HG03432 (cell line): ENCODE measurements around the gene CAPN8.

ENCODE experiments used
- ATAC-seq: cut with Tn5 transposase; IDR thresholded peaks from one replicate; pipeline ENCODE4 v1.9.1; 2021; ENCODE audit warnings: mild to moderate bottlenecking, moderate library complexity; ENCODE audit not compliant: unreplicated experiment

CAPN8 gene

DNA sequence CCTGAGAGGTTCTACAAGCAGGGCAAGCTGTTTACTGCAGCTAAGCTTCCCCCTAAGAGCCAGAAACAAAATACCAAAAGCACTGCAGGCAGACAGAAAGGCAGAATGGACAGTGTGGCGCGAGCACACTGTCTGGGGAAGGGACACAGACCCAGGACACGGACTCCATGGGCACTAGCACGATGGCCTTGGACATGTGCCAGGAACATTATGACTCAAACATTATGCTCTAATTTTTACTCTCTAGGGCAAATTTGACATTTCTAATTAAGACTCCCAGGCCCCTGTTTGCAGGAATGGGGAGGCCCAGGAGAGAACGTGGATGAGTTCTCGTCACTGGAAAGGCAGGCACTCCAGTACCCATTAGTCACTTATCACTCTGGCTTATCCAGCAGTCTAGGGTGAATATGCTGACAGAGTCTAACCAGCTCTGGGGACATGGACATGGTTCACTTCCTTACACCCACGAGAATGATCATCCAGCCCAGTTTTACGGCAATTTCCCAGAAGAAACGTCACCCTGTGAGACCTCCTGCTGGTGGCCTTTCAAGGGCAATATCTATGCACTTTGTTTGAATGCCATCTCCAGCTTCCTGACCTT lies 45.1 kb downstream of the CAPN8 start:
- no peak for ATAC-seq

DNA sequence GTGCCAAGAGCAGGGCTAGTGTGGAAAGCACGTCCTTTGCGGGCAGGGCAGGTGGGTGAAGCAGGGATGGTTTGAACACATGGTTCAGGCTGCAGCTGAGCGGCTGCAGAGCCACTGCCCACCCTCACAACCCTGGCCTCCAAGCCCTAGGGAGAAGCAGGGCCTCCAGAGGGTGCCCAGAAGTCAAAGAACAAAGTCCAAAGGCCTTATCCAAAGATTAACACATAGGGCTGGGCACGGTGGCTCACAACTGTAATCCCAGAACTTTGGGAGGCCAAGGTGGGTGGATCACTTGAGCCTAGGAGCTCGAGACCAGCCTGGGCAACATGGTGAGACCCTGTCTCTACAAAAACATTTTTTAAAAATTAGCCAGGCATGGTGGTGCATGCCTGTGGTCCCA lies 46.8 kb downstream of the CAPN8 start:
- no peak for ATAC-seq

DNA sequence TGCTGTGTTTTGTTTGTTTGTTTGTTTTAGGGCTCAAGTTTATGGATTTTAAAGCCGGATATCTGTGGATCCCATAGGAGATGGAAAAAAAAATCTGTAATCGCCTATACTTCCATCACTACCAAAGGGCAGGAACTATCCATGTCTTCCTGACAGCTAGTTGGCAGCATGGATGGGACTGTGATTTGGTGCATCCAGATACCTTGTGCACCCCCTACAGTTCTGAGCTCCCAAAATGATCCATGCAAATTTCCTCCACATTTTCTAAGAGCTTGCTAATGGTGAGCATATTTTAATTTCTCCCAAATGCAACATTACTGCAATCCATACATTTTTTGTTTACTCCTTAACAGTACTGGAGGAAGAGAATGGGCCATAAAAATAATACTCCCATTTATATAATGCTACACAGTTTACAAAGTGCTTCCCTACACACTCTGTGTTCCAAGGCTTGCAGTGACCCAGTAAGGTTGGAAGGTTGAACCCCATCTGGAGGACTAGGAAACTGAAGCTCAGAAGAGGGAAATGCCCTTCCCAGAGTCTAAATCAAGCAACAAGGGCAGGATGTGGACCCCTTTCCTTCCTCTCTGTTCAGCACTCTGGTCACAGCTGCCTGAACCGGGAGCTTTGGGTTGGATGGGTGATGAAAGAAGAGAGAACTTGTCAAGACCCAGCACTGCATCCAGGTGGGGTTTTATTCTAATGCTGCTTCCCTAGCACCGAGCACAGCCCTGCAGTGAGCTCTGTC lies 48.0 kb downstream of the CAPN8 start:
- no peak for ATAC-seq

DNA sequence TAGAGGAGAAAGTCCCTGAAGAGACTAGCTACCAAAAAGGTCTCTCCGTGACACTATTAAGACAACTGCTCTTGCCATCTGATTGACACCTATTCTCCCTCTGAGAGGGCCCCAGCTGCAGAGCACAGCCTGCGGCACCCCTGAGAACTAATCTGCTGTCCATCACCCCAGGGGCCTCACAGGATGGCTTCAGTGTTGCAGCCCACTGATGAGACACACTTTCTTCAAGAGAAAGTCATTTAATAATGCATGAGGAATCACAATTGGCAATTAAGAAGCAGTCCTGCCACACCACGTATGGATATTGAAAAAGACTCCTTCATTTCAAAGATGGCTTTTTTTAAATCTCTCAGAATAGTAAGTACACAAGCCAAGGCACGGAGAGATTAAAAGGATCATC lies 48.9 kb downstream of the CAPN8 start:
- no peak for ATAC-seq

DNA sequence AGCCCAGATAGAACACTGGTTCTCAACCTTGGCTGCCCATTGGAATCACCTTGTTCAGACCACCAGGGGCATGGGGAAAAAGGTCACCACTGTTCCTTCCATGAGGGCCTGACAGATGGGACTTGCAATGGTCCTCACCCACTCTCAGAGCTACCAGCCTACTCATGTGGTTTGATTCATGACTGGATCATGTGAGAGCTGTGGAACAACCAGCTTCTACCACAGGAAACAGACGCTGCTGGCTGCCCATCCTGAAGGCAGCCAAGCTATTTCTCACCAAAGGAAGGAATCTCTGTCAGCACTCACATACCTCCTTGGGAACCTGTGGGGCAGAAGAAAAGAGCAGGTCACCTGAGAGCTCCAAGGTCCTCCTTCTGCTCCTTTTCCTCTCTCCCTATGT lies 53.6 kb downstream of the CAPN8 start:
- ATAC-seq, result no peak

DNA sequence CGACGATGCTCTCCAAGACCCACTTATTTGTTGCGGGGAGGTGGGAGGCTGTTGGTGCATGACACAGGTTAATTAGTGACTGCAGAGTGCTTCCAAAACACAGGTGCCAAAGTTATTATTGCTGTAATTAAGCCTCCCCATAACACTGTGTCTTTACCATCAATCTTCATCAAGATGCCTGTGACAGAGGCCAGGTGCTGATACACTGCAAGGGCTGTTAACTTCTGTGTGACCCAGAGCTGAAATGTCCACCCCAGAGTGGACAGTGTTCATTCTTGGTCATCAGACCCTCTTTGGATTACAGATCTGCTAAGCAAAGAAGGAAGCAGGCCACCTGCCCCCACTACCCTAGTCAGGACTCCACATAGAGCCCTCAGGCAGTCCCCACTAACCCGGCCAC lies 55.5 kb downstream of the CAPN8 start:
- ATAC-seq, result no peak

DNA sequence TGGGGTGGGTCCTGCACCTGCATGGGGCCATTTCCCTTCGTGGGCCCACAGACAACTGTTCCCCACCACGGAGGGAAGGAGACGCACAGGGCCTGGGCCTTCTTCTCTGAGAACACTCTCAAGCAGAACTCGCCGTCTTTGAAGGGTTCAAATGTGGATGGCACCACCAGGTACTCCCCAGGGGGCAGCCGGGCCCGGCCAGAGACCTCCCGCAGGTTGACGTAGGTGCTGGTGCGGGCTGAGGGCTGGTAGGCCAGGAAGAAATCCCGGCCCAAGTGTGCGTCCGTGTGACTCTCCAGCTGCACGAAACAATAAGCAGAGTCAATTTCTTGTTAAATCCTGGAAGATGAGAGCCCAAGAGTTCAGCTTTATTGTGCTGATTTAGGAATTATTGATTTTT lies 56.4 kb downstream of the CAPN8 start:
- ATAC-seq, result no peak

GRCh38 chr1:223558512-223558911 lies 107.0 kb downstream of the CAPN8 start:
- ATAC-seq, result no peak

GRCh38 chr1:223557130-223557475 lies 108.4 kb downstream of the CAPN8 start:
- ATAC-seq, result no peak

GRCh38 chr1:223556414-223557129 lies 108.9 kb downstream of the CAPN8 start:
- ATAC-seq, result peak; percentile 85

DNA sequence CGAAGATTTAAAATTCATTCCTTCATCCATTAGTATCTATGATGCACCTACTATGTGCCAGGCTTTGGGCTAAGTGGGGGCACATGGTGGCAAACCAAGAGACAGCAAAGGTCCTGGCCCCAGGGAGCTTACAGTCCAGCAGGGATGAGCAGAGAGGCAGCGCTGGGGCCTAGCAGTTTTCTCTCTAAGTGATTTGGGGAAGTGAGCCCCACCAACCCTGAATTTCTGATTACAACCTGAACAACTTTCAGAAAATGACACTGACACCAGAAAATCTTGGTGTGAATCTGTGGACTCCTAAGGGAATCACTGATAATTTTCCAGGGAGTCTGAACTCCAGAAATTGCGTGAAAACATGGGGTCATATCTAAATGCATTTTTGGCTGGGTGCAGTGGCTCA lies 111.5 kb downstream of the CAPN8 start:
- ATAC-seq, result no peak

GRCh38 chr1:223551610-223552009 lies 113.9 kb downstream of the CAPN8 start:
- ATAC-seq, result no peak

- ATAC-seq, result no peak
Measured at GRCh38 chr1:223549740-223550139, 115.8 kb downstream of the CAPN8 start.

GRCh38 chr1:223547316-223548114 lies 118.0 kb downstream of the CAPN8 start:
- ATAC-seq, result no peak

- no peak for ATAC-seq
Measured at GRCh38 chr1:223545343-223545742, 120.2 kb downstream of the CAPN8 start.

- no peak for ATAC-seq
Measured at GRCh38 chr1:223543560-223543959, 121.9 kb downstream of the CAPN8 start.

DNA sequence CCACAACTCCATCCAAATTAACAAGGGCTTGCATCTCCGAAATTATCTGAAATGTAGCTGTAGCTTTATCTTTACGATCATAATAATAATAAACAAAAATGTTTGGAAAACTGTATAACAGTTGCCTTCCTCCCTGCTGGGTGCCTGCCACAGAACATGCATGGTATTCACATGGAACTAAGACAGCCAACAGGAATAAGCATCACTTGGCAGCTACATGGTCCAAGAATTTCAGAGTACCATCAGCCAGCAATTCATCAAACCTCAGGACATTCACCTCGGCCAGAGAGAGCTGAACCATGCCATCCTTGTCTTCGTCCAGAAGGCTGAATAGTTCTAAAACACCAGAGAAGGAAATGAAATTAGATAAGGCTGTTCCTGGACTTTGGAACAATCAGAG lies 122.7 kb downstream of the CAPN8 start:
- ATAC-seq, result no peak

DNA sequence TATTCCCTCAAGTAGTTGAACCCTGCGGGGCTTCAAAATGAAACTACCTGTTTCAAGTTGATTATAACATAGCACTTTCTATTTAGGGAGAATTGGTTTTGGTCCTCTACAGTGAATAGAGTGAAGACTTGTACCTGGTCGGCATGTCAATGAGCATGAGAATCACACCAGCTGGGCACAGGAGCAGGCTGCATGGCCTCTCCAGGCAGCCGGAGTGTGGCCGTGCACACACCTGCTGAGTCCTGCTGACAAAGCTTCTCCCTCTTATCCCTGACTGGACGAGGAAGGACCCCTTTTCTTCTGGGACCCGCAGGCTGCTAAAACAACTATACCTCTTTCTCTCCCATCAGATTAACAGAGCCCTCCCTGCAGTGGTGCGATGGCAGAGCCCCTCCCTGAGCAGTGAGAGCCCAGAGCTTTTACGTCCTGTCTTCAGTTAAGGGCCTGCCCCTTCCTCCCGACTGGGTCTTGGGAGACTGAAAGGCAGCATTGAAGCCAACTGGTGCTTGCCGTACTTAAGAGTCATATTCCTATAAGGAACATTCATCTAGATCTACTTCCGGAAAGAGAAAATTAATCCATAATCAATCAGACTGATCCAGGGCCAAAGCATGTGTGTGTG lies 124.9 kb downstream of the CAPN8 start:
- no peak for ATAC-seq

DNA sequence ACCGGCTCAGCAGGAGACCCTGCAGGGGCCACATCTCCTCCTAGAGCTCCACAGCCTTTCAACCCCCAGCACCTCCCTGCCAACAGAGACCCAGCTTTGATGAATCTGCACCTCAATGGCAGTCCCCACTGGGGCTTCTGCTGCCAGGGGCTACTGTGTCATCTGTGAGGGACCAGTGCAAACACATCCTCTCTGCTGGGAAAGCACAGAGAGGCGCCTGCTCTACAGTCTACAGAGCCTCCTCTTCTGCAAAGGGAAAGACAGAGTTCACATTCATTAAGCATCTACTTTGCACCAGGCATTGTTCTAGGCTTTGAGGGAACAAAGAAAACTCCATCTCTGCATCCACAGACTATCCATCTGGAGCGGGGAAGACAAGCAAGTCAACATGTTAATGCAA lies 125.8 kb downstream of the CAPN8 start:
- ATAC-seq, result no peak

DNA sequence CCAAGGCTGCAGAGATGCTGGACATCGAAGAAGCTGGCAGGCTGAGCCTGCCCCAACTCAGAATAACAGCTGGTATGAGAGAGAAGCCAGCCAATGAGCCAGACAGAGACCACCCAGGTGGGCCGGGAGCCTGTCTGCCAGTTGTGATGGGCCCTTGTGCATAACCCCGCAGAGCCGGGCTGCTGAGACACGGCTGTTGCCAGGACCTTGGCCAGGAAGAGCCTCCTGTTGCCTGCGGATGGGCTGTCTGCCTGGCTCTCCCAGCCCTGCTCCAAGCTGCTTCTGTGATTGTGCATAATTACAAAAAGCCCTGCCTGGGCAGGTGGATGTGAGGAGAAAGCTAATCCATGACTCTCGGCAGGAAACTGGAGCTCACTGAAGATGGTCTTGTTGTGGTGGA lies 126.5 kb downstream of the CAPN8 start:
- no peak for ATAC-seq

- ATAC-seq, result no peak
Measured at GRCh38 chr1:223535319-223535718, 130.2 kb downstream of the CAPN8 start.
